ENCODE data around the gene LHFPL6.

LHFPL6 gene

GRCh38 chr13:39407138-39407537, 195.9 kb downstream of the LHFPL6 start:
- H3K4me2 ChIP-seq (ENCODE audit: low read length), result no peak overlapping the region
- no peaks in the 10 kb centered on the region for H3K9me3 ChIP-seq (ENCODE audit: low read length)
- H3F3A ChIP-seq (ENCODE audit: insufficient read depth, low read length), result no peaks in the 10 kb centered on the region
- H3K4me3 ChIP-seq (ENCODE audit: low read depth, low read length, poor library complexity, severe bottlenecking), result no peak overlapping the region
- no peak overlapping the region for H3K9ac ChIP-seq (ENCODE audit: low read length)
- H3K36me3 ChIP-seq (ENCODE audit: insufficient read depth, low read length), result no peaks in the 10 kb centered on the region
- no peaks in the 10 kb centered on the region for H3K79me2 ChIP-seq (ENCODE audit: insufficient read depth, low read length)
- H3K27ac ChIP-seq (ENCODE audit: low read depth, low read length, poor library complexity, severe bottlenecking), result no peak overlapping the region
- no peak for TF ChIP-seq CTCF (IDR thresholded peaks at IDR 0.05; ENCODE audit: low read length)
- TF ChIP-seq EZH2 (IDR thresholded peaks at IDR 0.05; ENCODE audit: borderline replicate concordance, low read length), result no peak
- no peak overlapping the region for H2AFZ ChIP-seq (ENCODE audit: low read length)
- H4K20me1 ChIP-seq (ENCODE audit: insufficient read depth, low read length), result no peaks in the 10 kb centered on the region
- H3K4me1 ChIP-seq (ENCODE audit: insufficient read depth, low read length, severe bottlenecking), result no peaks in the 10 kb centered on the region
- no peaks in the 10 kb centered on the region for H3K9me2 ChIP-seq (ENCODE audit: low read depth, low read length)
- H3K27me3 ChIP-seq (ENCODE audit: insufficient read depth, low read length), result no peaks in the 10 kb centered on the region; the same call in 1 of the 2 replicates

GRCh38 chr13:39406688-39407087, 196.3 kb downstream of the LHFPL6 start:
- no peaks in the 10 kb centered on the region for H3K9me3 ChIP-seq (ENCODE audit: low read length)
- no peaks in the 10 kb centered on the region for H3K36me3 ChIP-seq (ENCODE audit: insufficient read depth, low read length)
- H3K79me2 ChIP-seq (ENCODE audit: insufficient read depth, low read length), result no peaks in the 10 kb centered on the region
- H3K27me3 ChIP-seq (ENCODE audit: insufficient read depth, low read length), result no peaks in the 10 kb centered on the region; the same call in 1 of the 2 replicates
- no peaks in the 10 kb centered on the region for H3K4me1 ChIP-seq (ENCODE audit: insufficient read depth, low read length, severe bottlenecking)
- H3K4me3 ChIP-seq (ENCODE audit: low read depth, low read length, poor library complexity, severe bottlenecking), result no peak overlapping the region
- no peak overlapping the region for H3K4me2 ChIP-seq (ENCODE audit: low read length)
- no peaks in the 10 kb centered on the region for H3F3A ChIP-seq (ENCODE audit: insufficient read depth, low read length)
- H3K9ac ChIP-seq (ENCODE audit: low read length), result no peak overlapping the region
- H3K9me2 ChIP-seq (ENCODE audit: low read depth, low read length), result no peaks in the 10 kb centered on the region
- no peak overlapping the region for H2AFZ ChIP-seq (ENCODE audit: low read length)
- H3K27ac ChIP-seq (ENCODE audit: low read depth, low read length, poor library complexity, severe bottlenecking), result no peak overlapping the region
- no peaks in the 10 kb centered on the region for H4K20me1 ChIP-seq (ENCODE audit: insufficient read depth, low read length)
- 0 out of 2 replicates have a peak, but pooled peaks have one; percentile 10 for TF ChIP-seq CTCF (IDR thresholded peaks at IDR 0.05; ENCODE audit: low read length)
- TF ChIP-seq EZH2 (IDR thresholded peaks at IDR 0.05; ENCODE audit: borderline replicate concordance, low read length), result no peak

DNA sequence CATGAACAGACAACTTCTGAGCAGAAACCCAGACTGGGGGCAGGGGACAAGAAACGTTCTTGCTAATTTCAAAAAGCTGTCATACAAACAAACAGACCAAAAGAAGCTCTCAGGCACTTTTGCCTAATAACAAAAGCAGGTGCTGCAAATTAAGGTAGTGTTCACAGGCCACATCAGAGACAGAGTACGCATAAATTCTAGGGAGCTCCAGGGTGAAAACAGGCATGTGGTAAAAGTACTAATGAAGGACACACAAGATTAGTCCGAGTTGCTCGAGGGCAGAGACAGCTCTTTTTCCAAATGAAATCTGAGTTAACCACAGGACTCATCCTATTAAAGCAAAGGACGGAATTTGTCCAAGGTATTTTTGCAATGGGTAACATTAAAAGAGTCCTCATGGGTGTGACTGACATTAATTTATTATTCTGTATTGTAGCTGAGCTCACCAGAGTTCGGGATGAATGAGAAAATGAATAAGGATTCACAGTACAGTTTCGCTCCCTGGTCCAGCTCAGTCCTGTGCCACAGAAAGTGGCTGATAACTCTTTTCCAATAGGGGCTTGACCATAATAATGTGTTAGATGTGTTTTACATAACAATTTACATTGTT, 197.3 kb downstream of the LHFPL6 start:
- no peaks in the 10 kb centered on the region for H3K9me2 ChIP-seq (ENCODE audit: low read depth, low read length)
- TF ChIP-seq EZH2 (IDR thresholded peaks at IDR 0.05; ENCODE audit: borderline replicate concordance, low read length), result no peak
- TF ChIP-seq CTCF (IDR thresholded peaks at IDR 0.05; ENCODE audit: low read length), result no peak
- no peak overlapping the region for H2AFZ ChIP-seq (ENCODE audit: low read length)
- no peaks in the 10 kb centered on the region for H3K36me3 ChIP-seq (ENCODE audit: insufficient read depth, low read length)
- H4K20me1 ChIP-seq (ENCODE audit: insufficient read depth, low read length), result no peaks in the 10 kb centered on the region
- H3K27me3 ChIP-seq (ENCODE audit: insufficient read depth, low read length), result no peaks in the 10 kb centered on the region; the same call in 1 of the 2 replicates
- H3K27ac ChIP-seq (ENCODE audit: low read depth, low read length, poor library complexity, severe bottlenecking), result no peak overlapping the region
- no peak overlapping the region for H3K9ac ChIP-seq (ENCODE audit: low read length)
- H3K4me2 ChIP-seq (ENCODE audit: low read length), result no peak overlapping the region
- no peaks in the 10 kb centered on the region for H3F3A ChIP-seq (ENCODE audit: insufficient read depth, low read length)
- no peaks in the 10 kb centered on the region for H3K79me2 ChIP-seq (ENCODE audit: insufficient read depth, low read length)
- H3K4me3 ChIP-seq (ENCODE audit: low read depth, low read length, poor library complexity, severe bottlenecking), result no peak overlapping the region
- H3K4me1 ChIP-seq (ENCODE audit: insufficient read depth, low read length, severe bottlenecking), result no peaks in the 10 kb centered on the region
- H3K9me3 ChIP-seq (ENCODE audit: low read length), result no peaks in the 10 kb centered on the region

Data from OCI-LY1 (cell line).